CMK (cell line): ENCODE results near the gene CDRT4.

Experiments used
- DNase-seq: peaks from one replicate; pipeline ENCODE4 v3.0.0-alpha.2; 2010; ENCODE audit warnings: low read depth

The CDRT4 gene

GRCh38 chr17:15393414-15393813 lies 74.0 kb downstream of the CDRT4 start:
- DNase-seq, result no peak

- no peak for DNase-seq
These were observed 75.1 kb downstream of the CDRT4 start for GRCh38 chr17:15392326-15392741.

- no peak for DNase-seq
These were observed 78.9 kb downstream of the CDRT4 start for GRCh38 chr17:15388356-15389041.

GRCh38 chr17:15386083-15386482 lies 81.3 kb downstream of the CDRT4 start:
- no peak for DNase-seq
